ENCODE measurements around the gene ACO2.
"Not testable (repeated sequence)": the region's sequence is repeated elsewhere in the genome, so short reads cannot be mapped to it uniquely, and the experiment has no call there.

Gene ACO2

DNA sequence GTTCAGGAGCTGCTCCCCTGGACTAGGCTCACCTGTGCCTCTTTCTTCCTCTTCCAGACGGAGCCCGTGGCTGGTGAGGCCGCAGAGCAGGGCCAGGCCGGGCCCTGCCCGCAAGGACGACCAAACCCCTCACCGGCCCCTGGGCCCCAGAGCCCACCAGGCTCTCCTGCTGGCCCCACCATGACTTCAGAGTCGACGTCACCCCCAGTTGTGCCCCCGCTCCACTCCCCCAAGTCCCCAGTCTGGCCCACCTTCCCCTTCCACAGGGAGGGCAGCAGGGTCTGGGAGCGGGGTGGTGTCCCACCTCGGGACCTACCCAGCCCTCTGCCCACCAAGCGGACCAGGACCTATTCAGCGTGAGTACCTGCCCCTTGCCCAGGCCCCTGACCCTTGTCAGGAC is 102.9 kb downstream of the ACO2 start:
- Mint-ChIP-seq H3K9me3 (peaks cover 3% of the 10 kb centered on the region), H3K27me3 (no peaks in the 10 kb centered on the region), H3K27ac (no peak overlapping the region), H3K4me1 (no peaks in the 10 kb centered on the region), H3K36me3 (peaks cover 11% of the 10 kb centered on the region), H3K4me3 (no peak overlapping the region)
- no peak for ATAC-seq

GRCh38 chr22:41572305-41572704 is 103.4 kb downstream of the ACO2 start:
- not testable (repeated sequence) for ATAC-seq, H3K9me3 Mint-ChIP-seq, H3K4me1 Mint-ChIP-seq, H3K27ac Mint-ChIP-seq, H3K4me3 Mint-ChIP-seq, H3K27me3 Mint-ChIP-seq
- peaks cover 15% of the 10 kb centered on the region for H3K36me3 Mint-ChIP-seq

DNA sequence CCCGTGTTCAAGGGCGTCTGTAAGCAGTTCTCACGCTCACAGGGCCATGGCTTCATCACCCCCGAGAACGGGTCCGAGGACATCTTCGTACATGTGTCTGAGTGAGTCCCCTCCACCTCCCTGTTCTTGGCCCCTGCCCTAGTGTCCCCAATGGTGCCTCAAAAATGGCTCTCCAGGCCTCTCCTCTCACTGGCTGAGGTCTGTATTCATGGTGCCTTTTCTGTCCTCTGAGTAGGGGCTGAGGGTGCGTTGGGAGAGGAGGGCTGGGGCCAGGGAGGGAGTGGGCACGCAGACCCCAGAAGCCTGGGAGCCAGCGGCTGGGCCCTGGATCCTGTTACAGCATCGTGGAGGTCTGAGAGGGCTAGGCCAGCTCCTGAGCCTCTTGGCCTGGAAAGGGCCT is 104.8 kb downstream of the ACO2 start:
- ATAC-seq, result no peak
- Mint-ChIP-seq H3K27me3 (no peaks in the 10 kb centered on the region), H3K9me3 (peaks cover 3% of the 10 kb centered on the region), H3K4me1 (no peaks in the 10 kb centered on the region), H3K36me3 (peaks cover 27% of the 10 kb centered on the region), H3K4me3 (no peak overlapping the region), H3K27ac (no peak overlapping the region)

DNA sequence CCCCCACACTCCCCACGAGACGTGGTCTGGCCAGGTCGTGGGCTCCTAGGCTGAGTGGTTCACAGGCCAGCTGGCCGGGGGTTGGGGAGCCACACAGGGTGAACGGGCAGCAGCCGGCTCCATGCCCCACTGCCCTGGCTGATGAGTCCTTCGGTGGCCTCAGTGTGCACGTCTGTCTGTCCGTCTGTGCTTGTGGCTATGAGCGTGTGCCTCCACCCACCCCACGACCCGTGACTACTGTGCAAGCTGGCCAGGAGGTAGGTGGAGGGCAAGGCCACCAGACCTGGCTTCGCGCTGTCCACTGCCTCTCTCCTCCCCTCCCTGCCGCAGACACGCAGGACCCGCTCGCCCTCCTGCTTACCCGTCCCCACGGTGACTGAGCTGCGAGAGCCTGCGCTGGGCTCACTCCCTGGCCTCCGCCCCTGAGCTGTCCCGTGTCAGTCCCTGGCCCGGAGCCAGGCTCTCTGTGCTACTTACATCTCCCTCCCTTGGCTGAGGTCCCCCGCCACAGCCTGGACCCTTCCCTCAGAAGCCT is 106.0 kb downstream of the ACO2 start:
- ATAC-seq, result no peak
- H3K36me3 Mint-ChIP-seq, result peaks cover 31% of the 10 kb centered on the region
- H3K9me3 Mint-ChIP-seq, result peaks cover 3% of the 10 kb centered on the region
- H3K4me3 Mint-ChIP-seq, result no peak overlapping the region
- H3K27ac Mint-ChIP-seq, result no peak overlapping the region
- H3K4me1 Mint-ChIP-seq, result no peaks in the 10 kb centered on the region
- H3K27me3 Mint-ChIP-seq, result no peaks in the 10 kb centered on the region

DNA sequence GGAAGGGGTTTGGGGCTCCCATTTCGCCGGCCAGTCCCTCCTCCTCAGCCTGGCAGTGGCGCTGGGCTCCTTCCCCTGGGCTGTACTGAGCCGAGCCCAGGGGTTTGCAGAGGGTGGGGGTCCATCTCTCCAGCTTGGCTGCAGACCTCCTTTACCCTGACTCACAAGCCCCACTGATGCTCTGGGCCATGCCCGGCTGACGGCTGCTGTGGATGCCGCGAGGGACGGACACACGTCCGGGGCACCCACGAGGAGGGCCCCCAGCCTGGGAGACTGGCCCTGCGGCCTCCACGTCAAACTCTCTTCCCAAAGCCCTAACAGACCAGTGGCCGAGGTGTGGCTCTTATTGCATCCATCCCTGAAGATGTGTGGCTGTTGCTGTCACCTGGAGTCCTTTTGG is 106.6 kb downstream of the ACO2 start:
- peaks cover 3% of the 10 kb centered on the region for H3K9me3 Mint-ChIP-seq
- no peak overlapping the region for H3K27ac Mint-ChIP-seq
- no peaks in the 10 kb centered on the region for H3K27me3 Mint-ChIP-seq
- no peak for ATAC-seq
- H3K4me3 Mint-ChIP-seq, result no peak overlapping the region
- peaks cover 36% of the 10 kb centered on the region for H3K36me3 Mint-ChIP-seq
- H3K4me1 Mint-ChIP-seq, result peaks cover 5% of the 10 kb centered on the region

DNA sequence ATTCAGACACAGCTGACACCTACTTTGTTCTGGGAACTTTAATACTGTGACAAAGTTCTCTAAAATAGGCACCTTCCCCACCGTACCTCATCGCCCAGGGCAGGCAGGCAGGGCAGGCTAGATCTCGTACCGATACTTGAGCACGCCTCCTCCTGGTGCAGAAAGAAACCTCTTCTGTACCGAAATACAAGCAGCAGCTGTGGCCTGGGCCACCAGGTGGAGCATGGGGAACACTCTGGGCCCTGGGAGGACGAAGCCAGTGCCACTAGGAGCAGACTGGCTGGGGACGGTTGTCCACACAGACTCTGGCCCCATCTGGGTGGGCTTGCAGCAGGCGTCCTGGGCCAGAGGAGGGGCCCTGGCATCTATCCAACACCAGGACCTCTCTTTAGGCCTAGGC is 108.0 kb downstream of the ACO2 start:
- Mint-ChIP-seq H3K4me3 (no peak overlapping the region), H3K27me3 (no peaks in the 10 kb centered on the region), H3K9me3 (peaks cover 3% of the 10 kb centered on the region), H3K4me1 (peaks cover 5% of the 10 kb centered on the region), H3K36me3 (peaks cover 36% of the 10 kb centered on the region), H3K27ac (no peak overlapping the region)
- peak; percentile 49 for ATAC-seq

DNA sequence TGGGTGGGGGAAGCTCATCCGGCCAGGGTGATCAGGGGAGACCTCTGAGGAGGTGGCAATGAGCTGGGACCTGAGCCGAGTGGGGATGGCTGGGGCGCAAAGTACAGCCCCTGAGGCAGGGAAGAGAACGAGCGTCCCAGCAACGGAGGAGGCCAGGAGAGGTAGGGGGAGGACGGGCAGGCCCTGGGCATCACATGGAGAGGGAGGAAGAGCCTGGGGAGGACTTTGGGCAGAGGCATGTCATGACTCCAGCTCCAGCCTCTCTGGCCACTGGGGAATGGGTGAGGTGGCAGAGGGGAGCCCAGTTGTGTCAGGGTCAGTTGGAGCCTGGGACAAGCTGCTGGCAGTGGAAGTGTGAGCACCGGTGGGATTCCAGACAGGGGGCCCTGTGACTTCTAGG is 109.2 kb downstream of the ACO2 start:
- peaks cover 5% of the 10 kb centered on the region for H3K4me1 Mint-ChIP-seq
- H3K36me3 Mint-ChIP-seq, result peaks cover 46% of the 10 kb centered on the region
- H3K4me3 Mint-ChIP-seq, result no peak overlapping the region
- no peak overlapping the region for H3K27ac Mint-ChIP-seq
- no peak for ATAC-seq
- no peaks in the 10 kb centered on the region for H3K27me3 Mint-ChIP-seq
- no peaks in the 10 kb centered on the region for H3K9me3 Mint-ChIP-seq
